SU-DHL-6 (cell line): ENCODE measurements around the gene LGALS9.

ENCODE experiments used
- CTCF ChIP-seq: fragments of 200-600 bp; sonication (generic); IDR thresholded peaks from one replicate; pipeline ENCODE4 v1.5.1; 2017; ENCODE audit warnings: antibody characterized with exemption, mild to moderate bottlenecking, low read length, moderate library complexity; ENCODE audit not compliant: insufficient read depth, poor library complexity, severe bottlenecking
- EZH2phosphoT487 ChIP-seq: fragments of 200-600 bp; sonication (generic), shearing (Covaris generic); conservative IDR thresholded peaks from 2 replicates; pipeline ENCODE4 v1.6.1; 2018; ENCODE audit warnings: mild to moderate bottlenecking, antibody characterized with exemption, low read length, moderate library complexity, mixed read lengths

- TF ChIP-seq CTCF = peak; percentile 61
- TF ChIP-seq EZH2phosphoT487 = no peak
Measured at GRCh38 chr17:27601069-27601974, 29.7 kb upstream of the LGALS9 start.
